LNCaP clone FGC (cell line): Measurements from ENCODE around the gene UGT1A9.
"Not testable (repeated sequence)": the region's sequence is repeated elsewhere in the genome, so short reads cannot be mapped to it uniquely, and the experiment has no call there.

Source experiments
- DNase-seq: peaks from one replicate; pipeline ENCODE4 v3.0.0-alpha.2; 2011; ENCODE audit warnings: low read depth
- H3K4me3 ChIP-seq: 2 replicates; pipeline ENCODE4 v1.5.1; 2011; ENCODE audit warnings: mild to moderate bottlenecking, low read depth, low read length, control low read depth
- CTCF ChIP-seq: IDR thresholded peaks from 2 replicates; pipeline ENCODE4 v1.5.1; 2012; ENCODE audit warnings: mild to moderate bottlenecking; ENCODE audit not compliant: control insufficient read depth, insufficient read depth; ENCODE audit errors: extremely low read depth

Gene UGT1A9

GRCh38 chr2:233711312-233712008, 39.8 kb downstream of the UGT1A9 start:
- peak; percentile 93 for TF ChIP-seq CTCF
- H3K4me3 ChIP-seq = no peak overlapping the region
- peak; percentile 57 for DNase-seq

GRCh38 chr2:233712611-233713261, 41.0 kb downstream of the UGT1A9 start, which contains the start of gene UGT1A5:
Gene UGT1A5, plus strand, starts transcription at chr2:233712907. Its CDS starts 85 bp downstream, at chr2:233712992.
- TF ChIP-seq CTCF = no peak
- no peak for DNase-seq
- no peak within 1 kb of the TSS for H3K4me3 ChIP-seq

DNA sequence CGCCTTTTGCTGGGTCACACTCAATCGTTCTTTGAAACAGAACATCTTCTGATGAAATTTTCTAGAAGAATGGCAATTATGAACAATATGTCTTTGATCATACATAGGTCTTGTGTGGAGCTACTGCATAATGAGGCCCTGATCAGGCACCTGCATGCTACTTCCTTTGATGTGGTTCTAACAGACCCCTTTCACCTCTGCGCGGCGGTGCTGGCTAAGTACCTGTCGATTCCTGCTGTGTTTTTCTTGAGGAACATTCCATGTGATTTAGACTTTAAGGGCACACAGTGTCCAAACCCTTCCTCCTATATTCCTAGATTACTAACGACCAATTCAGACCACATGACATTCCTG, 41.5 kb downstream of the UGT1A9 start:
- DNase-seq = no peak
- TF ChIP-seq CTCF = no peak
- H3K4me3 ChIP-seq = no peak overlapping the region

DNA sequence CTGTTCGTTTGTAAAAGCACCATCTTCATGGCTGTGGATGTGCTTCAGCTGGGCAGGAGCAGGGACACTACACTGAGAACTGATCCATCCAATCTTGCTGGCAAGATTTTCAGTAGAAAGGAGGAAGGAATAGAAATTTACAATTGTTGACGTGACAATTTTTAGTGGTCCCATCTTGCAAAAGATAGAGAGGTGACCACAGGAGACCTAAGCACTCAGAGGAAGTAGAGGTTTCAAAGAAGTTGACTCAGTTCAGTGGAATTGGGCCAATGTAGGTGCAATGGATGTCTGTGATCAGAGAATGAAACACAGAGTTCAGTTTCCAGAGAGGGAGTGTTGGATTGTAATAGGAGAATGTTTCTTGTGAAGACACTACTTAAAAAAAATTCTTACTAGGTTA, 42.4 kb downstream of the UGT1A9 start:
- TF ChIP-seq CTCF = no peak
- no peak overlapping the region for H3K4me3 ChIP-seq

DNA sequence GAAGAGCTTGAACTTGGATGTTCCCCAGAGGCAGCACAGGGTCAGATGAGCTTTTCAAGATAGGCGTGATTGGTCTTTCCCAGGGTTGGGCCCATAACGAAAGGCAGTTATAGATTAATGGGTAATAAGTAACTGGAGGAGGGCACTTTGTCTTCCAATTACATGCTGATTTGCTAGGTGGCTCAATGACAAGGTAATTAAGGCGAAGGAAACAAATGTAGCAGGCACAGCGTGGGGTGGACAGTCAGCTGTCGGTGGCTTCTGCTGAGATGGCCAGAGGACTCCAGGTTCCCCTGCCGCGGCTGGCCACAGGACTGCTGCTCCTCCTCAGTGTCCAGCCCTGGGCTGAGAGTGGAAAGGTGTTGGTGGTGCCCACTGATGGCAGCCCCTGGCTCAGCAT, 46.9 kb downstream of the UGT1A9 start, which contains the start of gene UGT1A4:
Gene UGT1A4 (plus strand): TSS at position 185 of the 400 bp plus-strand sequence. CDS start 85 bp downstream, at position 270.
- TF ChIP-seq CTCF = no peak
- DNase-seq = no peak
- no peak within 1 kb of the TSS for H3K4me3 ChIP-seq

More for the DNA sequence above, 42.4 kb downstream of the UGT1A9 start:
- no peak for DNase-seq

DNA sequence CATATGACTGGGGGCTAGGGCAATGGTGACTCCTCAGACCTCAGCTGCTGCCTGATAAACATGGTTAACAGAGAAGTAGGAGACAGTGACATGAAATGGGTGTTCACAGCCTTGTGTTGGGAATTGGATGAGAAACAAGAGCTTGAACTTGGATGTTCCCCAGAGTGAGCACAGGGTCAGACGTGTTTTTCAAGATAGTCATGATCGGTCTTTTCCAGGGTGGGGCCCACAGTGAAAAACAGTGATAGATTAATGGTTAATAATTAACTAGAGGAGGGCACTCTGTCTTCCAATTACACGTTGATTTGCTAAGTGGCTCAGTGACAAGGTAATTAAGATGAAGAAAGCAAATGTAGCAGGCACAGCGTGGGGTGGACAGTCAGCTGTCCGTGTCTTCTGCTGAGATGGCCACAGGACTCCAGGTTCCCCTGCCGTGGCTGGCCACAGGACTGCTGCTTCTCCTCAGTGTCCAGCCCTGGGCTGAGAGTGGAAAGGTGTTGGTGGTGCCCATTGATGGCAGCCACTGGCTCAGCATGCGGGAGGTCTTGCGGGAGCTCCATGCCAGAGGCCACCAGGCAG, 57.1 kb downstream of the UGT1A9 start, which contains the start of gene UGT1A3:
Gene UGT1A3 (plus strand): TSS at position 320 of the 579 bp plus-strand sequence. CDS start 85 bp downstream, at position 405.
- DNase-seq = no peak
- no peak within 1 kb of the TSS for H3K4me3 ChIP-seq
- no peak for TF ChIP-seq CTCF

GRCh38 chr2:233736868-233737653, 65.4 kb downstream of the UGT1A9 start:
- H3K4me3 ChIP-seq, DNase-seq: not testable (repeated sequence)
